ENCODE data around the gene UNC5CL.

Gene UNC5CL

GRCh38 chr6:41063884-41064285, 24.9 kb upstream of the UNC5CL start:
- Histone ChIP-seq H3K9ac (ENCODE audit: low read depth, low read length, poor library complexity, severe bottlenecking) (no peak overlapping the region), H3K27me3 (ENCODE audit: insufficient read depth, low read length, poor library complexity, severe bottlenecking) (no peaks in the 10 kb centered on the region), H3K4me1 (ENCODE audit: insufficient read depth, low read length, poor library complexity, severe bottlenecking) (peaks cover 18% of the 10 kb centered on the region), H4K20me1 (ENCODE audit: insufficient read depth, low read length, poor library complexity, severe bottlenecking) (no peaks in the 10 kb centered on the region), H3K9me2 (replicated peaks; ENCODE audit: low read depth, low read length) (no peaks in the 10 kb centered on the region), H2AFZ (ENCODE audit: low read length) (no peak overlapping the region), H3K36me3 (ENCODE audit: insufficient read depth, low read length) (no peaks in the 10 kb centered on the region; the same call in 1 of the 2 replicates), H3K4me3 (ENCODE audit: low read length, poor library complexity, severe bottlenecking) (no peak overlapping the region), H3F3A (ENCODE audit: low read depth) (peaks cover 4% of the 10 kb centered on the region; the same call in 1 of the 2 replicates), H3K4me2 (ENCODE audit: low read depth, low read length, poor library complexity, severe bottlenecking) (no peak overlapping the region), H3K79me2 (ENCODE audit: insufficient read depth, low read length) (peaks cover 7% of the 10 kb centered on the region; the same call in 1 of the 2 replicates), H3K9me3 (ENCODE audit: insufficient read depth, low read depth, low read length) (no peaks in the 10 kb centered on the region)
- no peak for TF ChIP-seq EZH2phosphoT487 (IDR thresholded peaks at IDR 0.05; ENCODE audit: borderline replicate concordance)
- TF ChIP-seq CTCF (conservative IDR thresholded peaks at IDR 0.05; ENCODE audit: low read length), result no peak

DNA sequence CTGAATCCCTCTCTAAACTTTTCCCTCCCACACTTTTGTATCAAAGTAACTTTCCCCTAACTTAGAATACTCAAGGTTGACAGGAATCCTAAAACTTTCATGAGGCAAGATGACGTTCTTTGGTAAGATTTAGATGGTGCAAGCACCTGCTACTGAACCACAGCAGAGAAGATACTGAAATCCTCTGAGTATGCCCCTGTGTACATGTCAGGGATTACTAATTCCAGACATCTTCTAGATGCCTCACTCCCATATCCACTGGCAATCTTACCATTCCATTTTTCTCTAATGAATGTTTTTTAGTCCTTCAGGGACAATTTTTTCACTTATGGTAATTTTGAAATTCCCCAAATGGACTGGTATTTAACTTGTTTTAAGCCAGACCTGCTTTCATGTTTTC, 23.0 kb upstream of the UNC5CL start:
- no peak for TF ChIP-seq EZH2phosphoT487 (IDR thresholded peaks at IDR 0.05; ENCODE audit: borderline replicate concordance)
- no peak for TF ChIP-seq CTCF (conservative IDR thresholded peaks at IDR 0.05; ENCODE audit: low read length)
- no peak overlapping the region for H2AFZ ChIP-seq (ENCODE audit: low read length)
- H3K9me2 ChIP-seq (replicated peaks; ENCODE audit: low read depth, low read length), result no peaks in the 10 kb centered on the region
- no peaks in the 10 kb centered on the region for H4K20me1 ChIP-seq (ENCODE audit: insufficient read depth, low read length, poor library complexity, severe bottlenecking)
- H3K4me2 ChIP-seq (ENCODE audit: low read depth, low read length, poor library complexity, severe bottlenecking), result no peak overlapping the region
- no peaks in the 10 kb centered on the region; the same call in 1 of the 2 replicates for H3K36me3 ChIP-seq (ENCODE audit: insufficient read depth, low read length)
- H3K9ac ChIP-seq (ENCODE audit: low read depth, low read length, poor library complexity, severe bottlenecking), result no peak overlapping the region
- H3K4me3 ChIP-seq (ENCODE audit: low read length, poor library complexity, severe bottlenecking), result no peak overlapping the region
- H3K9me3 ChIP-seq (ENCODE audit: insufficient read depth, low read depth, low read length), result no peaks in the 10 kb centered on the region
- H3K27me3 ChIP-seq (ENCODE audit: insufficient read depth, low read length, poor library complexity, severe bottlenecking), result no peaks in the 10 kb centered on the region
- H3K79me2 ChIP-seq (ENCODE audit: insufficient read depth, low read length), result peaks cover 7% of the 10 kb centered on the region; the same call in 1 of the 2 replicates
- H3F3A ChIP-seq (ENCODE audit: low read depth), result no peaks in the 10 kb centered on the region
- H3K4me1 ChIP-seq (ENCODE audit: insufficient read depth, low read length, poor library complexity, severe bottlenecking), result peaks cover 17% of the 10 kb centered on the region

- Histone ChIP-seq H3K9me3 (ENCODE audit: insufficient read depth, low read depth, low read length) (no peaks in the 10 kb centered on the region), H3K36me3 (ENCODE audit: insufficient read depth, low read length) (no peaks in the 10 kb centered on the region; the same call in 1 of the 2 replicates), H3K4me1 (ENCODE audit: insufficient read depth, low read length, poor library complexity, severe bottlenecking) (peaks cover 12% of the 10 kb centered on the region), H3K9ac (ENCODE audit: low read depth, low read length, poor library complexity, severe bottlenecking) (no peak overlapping the region), H4K20me1 (ENCODE audit: insufficient read depth, low read length, poor library complexity, severe bottlenecking) (no peaks in the 10 kb centered on the region), H3K9me2 (replicated peaks; ENCODE audit: low read depth, low read length) (no peaks in the 10 kb centered on the region), H3F3A (ENCODE audit: low read depth) (no peaks in the 10 kb centered on the region), H2AFZ (ENCODE audit: low read length) (no peak overlapping the region), H3K27me3 (ENCODE audit: insufficient read depth, low read length, poor library complexity, severe bottlenecking) (no peaks in the 10 kb centered on the region), H3K4me3 (ENCODE audit: low read length, poor library complexity, severe bottlenecking) (no peak overlapping the region), H3K79me2 (ENCODE audit: insufficient read depth, low read length) (0 out of 2 replicates have a peak, but pooled peaks cover 7% of the 10 kb centered on the region), H3K4me2 (ENCODE audit: low read depth, low read length, poor library complexity, severe bottlenecking) (no peak overlapping the region)
- no peak for TF ChIP-seq EZH2phosphoT487 (IDR thresholded peaks at IDR 0.05; ENCODE audit: borderline replicate concordance)
- TF ChIP-seq CTCF (conservative IDR thresholded peaks at IDR 0.05; ENCODE audit: low read length), result no peak
These were observed 22.2 kb upstream of the UNC5CL start for GRCh38 chr6:41061196-41061726.
